ENCODE results near the gene ADGRG3.

The ADGRG3 gene

DNA sequence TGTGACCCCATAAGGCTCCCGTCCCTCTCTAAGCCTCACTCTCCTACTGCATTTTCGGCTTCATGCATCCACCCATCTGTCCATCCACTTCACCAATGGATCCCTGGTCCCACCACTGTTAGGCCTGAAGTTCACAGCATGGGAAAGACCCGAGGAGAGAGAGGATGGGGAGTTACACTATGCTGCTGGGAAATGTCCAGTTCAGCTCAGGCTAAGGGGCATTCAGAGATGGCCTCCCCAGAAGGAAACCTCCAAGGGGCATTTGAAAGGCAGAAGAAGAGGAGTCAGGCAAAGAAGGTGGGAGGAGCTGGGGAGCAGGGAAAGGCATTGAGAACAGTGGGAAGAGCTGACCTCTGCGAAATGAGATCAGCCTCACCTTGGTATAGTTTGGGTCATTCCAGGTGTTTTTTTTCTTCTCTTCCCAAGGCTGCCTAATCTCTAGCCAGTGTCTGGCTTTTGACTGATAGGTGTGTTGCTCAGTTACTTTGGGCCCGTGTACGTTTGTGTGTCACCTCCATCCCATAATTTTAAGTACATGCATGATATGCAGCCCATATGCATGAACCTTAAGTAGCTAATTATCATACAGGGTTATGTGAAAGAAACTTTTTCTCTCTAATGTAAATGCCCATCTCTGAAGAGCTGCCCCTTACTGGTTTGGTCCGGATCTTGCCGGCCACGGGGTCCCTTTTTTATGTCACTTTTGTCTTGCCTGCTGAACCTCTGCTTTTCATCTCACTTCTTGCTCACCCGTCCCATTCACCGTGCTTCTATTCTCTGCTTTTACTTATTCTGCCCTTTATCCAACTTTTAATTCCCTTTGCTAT, 14.9 kb downstream of the ADGRG3 start:
- DNase-seq: no peak

DNA sequence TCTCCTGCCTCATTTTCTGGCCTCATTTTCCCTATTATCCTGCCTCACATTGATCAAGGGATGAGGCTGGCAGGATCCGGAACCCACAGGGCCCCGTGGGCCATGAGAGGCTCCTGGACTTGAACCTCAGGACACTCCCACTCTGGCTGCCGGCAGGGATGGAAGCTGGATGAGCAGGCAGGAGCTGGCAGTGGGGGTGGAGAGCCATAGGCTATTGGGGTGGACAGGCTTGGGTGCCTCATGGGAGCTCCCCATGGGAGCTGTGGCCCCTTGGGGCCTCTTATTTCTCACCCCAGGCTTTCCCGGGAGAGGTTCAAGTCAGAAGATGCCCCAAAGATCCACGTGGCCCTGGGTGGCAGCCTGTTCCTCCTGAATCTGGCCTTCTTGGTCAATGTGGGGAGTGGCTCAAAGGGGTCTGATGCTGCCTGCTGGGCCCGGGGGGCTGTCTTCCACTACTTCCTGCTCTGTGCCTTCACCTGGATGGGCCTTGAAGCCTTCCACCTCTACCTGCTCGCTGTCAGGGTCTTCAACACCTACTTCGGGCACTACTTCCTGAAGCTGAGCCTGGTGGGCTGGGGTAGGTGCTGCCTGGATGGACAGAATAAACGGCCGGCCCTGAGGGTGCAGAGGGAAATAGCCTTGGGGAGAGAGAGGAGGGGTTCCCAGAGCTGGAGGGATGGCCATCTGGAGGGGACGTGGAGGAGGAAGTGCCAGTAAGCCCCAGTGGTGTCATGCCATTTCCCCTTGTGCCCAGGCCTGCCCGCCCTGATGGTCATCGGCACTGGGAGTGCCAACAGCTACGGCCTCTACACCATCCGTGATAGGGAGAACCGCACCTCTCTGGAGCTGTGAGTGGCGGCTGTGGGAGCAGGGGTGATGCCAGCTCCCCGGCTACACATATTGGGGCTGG, 15.8 kb downstream of the ADGRG3 start:
- no peak for DNase-seq

DNA sequence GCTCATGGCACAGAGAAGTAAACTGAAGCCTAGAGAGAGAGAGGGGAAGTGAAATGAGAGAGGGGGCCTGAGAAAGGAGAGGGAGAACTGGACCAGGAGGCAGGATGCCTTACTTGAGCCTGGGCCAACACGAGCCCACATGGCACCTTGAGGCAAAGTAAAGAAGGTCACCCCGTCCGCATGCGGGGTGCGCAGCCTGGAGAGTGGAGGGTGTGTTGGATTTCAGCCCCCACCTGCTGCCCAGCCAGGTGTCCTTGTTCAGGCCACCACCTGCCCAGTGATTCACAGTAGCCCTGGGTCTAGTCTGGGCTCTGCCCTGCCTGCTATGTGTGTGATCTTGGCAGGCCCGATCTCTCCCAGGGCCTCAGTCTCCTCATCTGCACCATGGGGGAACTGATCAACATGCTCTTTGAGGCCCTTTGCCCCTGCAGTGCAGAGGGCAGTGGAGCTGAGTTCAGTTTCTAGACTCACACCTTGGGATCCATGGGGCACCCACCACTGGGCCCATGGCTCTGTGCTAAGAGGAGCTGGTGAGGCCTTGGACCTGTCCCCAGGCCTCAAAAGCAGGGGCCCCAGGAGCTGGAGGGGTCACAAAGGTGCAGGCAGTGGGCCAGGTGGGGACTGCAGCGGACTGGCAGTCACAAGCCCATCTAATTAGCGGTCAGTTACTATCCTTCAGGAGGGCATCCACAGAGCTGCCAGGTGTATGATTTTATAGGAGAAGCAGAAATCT, 16.7 kb downstream of the ADGRG3 start:
- no peak for DNase-seq

DNA sequence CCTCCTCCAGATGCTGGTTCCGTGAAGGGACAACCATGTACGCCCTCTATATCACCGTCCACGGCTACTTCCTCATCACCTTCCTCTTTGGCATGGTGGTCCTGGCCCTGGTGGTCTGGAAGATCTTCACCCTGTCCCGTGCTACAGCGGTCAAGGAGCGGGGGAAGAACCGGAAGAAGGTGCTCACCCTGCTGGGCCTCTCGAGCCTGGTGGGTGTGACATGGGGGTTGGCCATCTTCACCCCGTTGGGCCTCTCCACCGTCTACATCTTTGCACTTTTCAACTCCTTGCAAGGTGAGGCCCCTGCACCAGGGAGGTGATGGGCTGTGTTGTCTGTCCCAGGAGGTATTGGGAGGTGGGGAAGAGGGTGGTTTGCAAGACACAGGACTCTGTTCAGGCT, 17.5 kb downstream of the ADGRG3 start:
- no peak for DNase-seq

DNA sequence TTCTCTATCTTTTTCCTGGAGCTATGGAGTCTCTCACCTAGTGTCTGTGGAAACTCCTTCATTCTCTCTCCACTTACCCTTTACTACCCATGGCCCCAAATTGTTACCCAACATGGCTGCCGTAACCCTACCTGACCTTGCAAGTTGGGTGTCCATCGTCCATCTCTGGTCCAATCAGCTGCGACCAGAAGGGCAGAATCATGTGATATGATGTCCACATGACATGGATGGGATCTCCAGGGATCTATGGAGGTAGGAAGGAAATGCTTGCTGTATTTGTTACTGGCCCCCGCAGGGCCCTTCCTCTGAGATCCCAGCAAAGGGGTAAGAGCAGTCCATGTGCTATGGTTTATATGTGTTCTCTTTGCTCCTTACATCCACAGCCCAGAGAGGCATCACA, 18.5 kb downstream of the ADGRG3 start:
- DNase-seq: no peak

DNA sequence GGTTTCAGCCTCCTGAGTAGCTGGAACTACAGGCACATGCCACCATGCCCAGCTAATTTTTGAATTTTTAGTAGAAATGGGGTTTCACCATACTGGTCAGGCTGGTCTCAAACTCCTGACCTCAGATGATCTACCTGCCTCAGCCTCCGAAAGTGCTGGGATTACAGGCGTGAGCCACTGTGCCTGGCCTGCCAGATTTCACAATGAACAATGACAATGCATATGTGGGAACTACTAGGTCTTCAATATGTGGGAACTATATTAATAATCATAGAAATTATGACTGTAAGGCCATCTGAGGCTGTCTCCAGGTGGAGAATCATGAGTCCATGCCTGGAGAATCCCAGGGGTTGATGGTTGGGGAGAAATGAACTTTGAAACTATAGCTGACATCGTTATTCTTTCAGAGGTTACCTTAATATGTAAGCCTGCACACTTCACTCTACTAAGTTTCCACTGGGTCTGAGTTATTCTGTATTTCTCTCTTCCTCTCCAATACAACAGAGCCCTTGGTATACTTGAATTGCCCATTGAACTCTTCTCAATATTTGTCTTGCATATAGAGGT, 19.3 kb downstream of the ADGRG3 start:
- no peak for DNase-seq

DNA sequence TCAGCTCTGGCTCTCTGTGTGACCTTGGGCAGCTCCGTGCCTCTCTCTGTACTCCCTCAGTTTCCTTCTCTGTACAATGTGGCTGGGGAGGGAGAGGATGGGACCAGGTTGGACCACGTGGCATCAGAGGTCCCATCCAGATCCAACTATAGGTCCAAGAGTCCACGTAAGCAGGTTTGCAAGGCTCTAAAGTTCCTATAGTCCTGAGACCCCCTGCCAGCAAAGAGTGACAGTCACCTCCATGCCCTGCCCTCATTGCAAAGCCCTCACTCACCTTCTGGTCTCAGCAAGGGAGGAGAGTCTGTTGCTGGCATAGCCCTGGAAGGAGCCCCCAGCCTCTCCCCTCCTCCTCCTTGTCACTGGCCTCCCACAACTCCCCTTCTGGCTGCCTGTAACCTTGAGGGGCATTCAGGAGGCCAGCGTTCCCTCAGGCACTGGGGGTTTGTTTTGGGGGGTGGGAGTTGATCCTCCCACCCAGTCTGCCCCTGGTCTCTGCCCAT, 20.4 kb downstream of the ADGRG3 start:
- no peak for DNase-seq

DNA sequence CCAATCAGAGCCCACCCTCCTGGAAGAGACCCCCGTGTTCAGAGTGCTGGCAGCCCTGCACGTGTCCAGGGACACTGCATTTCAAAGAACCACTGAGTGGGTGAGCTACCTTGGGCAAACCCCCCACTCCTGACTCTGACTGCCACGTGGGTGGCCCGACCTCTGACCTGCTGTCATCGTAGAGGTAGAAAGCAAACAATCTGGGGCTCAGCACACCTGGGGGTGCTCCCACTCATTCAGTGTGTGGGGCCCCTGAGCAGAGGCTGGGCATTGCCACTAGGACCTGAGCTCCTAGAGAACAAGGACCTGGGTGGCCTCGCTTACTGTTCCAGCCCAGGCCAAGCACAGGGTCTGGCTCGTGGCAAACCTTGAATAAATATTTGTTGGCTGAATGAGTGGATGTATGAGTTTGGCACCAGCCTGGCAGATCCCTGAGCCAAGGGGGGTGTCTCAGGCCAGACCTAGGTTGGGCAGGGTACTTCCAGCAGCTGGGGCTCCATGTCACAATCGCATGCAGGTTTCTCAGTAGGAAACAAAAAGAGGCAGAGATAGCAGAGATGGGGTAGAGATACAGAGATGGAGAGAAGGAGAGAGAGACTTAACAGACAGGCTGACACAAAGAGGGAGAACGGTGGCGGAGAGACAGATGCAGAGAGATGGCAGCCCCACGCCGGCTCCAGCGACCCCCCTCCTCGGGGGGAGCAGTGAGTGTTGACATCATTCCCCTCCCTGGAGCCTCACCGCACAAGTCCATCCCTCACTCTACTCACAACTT, 21.1 kb downstream of the ADGRG3 start:
- no peak for DNase-seq

DNA sequence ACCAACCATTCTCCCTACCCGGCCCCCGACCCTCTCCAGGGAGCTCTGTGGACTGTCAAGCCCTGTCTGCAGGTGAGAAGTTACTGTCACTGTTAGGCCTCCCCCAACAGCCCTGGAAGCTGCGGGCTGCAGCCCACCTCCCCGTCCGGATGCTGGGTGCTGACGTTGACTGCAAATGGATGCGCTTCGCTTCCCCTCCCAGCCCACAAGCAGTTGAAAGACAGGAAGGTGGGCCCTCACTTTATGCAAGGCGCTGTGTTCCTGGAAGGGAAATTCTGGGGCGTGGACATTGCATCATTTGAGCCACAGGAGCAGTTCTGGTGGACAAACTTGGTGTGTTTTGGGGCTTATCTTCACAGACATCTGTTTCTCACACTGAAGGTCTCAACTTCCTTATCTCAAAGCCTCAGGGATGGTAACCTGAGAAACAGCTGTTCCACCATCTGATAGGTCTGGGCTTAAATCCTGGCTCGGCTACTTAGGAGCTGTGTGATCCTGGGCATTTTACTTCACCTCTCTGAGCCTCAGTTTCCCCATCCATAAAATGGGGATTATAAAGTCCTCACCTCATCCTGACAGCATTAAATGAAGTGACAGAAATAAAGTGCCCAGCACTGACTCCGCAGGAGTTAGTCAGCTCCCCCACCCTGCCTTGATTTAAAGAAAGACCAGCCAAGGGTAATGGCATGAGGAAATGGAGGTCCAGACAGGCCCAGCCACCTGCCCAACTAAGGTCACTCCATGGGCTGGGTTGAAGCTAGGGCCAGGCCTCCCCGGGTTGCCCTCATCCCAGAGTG, 21.9 kb downstream of the ADGRG3 start:
- DNase-seq: peak; percentile 30

DNA sequence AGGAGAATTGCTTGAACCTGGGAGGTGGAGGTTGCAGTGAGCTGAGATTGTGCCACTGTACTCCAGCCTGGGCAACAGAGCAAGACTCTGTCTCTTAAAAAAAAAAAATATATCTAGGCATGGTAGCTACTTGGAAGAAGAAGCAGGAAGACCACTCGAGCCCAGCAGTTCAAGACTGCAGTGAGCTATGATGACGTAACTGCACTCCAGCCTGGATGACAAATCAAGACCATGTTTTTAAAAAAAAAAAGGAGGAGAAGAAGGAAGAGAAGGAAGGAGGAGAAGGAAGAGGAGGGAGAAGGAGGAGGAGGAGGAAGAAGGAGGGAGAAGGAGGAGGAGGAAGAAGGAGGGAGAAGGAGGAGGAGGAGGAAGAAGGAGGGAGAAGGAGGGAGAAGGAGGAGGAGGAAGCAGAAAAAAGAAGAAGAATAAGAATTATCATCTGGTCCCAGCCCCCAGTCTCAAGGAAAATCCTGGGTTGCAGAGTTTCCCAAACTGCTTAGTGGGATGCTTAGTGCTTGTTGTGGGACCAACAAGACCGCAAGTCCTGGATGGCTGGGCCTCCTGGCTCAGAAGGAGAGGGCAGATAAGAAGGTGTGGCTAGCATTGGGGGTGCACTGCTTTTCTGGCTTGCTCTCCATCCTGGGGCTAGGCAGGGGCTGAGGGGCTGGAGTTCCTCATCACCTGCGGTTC, 22.8 kb downstream of the ADGRG3 start:
- no peak for DNase-seq

DNA sequence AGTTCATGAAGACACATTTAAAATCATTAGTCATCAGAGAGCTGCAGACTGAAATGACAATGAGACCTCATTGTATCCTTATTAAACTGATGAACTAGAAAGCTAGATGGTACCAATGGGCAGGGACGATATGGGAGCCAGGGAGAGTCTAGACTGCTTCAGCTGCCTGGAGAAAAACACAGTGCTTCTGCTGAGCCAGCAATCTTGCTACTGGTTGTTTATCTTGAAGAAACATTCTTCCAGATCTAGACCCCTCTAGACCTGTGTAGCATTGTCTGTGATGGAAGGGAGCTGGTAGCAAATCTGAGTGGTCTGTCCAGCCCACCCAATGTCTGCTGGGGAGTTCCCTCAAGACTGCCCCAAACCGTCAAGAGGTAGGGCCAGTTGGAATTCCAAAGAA, 24.5 kb downstream of the ADGRG3 start:
- no peak for DNase-seq

DNA sequence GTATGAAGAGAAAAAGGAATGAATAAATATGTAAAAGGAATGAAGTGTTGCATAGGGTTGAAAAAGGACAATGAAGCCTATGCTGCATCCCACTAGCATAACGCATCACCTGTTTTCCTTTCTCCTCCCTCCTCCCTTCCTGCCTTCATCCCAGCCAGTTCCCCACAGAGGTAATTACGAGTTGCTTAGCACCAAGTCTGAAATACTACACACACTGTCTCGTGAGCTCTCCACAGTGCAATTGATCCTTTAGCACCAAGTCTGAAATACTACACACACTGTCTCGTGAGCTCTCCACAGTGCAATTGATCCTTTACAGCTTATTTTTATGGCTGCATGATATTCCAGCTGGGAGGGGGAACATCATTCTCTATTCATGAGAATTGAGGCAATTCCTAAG, 25.4 kb downstream of the ADGRG3 start:
- no peak for DNase-seq

DNA sequence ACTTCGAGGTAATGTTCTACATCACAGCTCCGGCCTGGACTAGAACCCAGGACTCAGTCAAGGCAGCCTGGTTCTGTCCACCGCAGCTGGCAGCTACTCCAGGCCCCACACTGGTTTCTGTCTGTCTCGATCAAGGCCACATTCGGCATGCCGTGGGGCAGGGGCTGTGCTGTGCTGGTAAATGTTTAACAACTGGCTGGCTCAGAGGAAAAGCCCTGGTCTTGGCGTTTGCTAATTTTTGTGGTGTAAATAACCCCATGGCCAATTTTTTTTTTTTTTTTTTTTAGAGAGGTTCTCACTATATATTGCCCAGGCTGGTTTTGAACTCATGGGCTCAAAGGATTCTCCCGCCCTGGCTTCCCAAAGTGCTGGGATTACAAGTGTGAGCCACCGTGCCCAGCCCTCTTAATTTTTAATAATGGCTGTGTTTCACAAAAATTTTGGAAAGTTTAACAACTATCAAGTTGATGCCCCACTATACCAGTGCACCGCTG, 26.2 kb downstream of the ADGRG3 start:
- DNase-seq: no peak

DNA sequence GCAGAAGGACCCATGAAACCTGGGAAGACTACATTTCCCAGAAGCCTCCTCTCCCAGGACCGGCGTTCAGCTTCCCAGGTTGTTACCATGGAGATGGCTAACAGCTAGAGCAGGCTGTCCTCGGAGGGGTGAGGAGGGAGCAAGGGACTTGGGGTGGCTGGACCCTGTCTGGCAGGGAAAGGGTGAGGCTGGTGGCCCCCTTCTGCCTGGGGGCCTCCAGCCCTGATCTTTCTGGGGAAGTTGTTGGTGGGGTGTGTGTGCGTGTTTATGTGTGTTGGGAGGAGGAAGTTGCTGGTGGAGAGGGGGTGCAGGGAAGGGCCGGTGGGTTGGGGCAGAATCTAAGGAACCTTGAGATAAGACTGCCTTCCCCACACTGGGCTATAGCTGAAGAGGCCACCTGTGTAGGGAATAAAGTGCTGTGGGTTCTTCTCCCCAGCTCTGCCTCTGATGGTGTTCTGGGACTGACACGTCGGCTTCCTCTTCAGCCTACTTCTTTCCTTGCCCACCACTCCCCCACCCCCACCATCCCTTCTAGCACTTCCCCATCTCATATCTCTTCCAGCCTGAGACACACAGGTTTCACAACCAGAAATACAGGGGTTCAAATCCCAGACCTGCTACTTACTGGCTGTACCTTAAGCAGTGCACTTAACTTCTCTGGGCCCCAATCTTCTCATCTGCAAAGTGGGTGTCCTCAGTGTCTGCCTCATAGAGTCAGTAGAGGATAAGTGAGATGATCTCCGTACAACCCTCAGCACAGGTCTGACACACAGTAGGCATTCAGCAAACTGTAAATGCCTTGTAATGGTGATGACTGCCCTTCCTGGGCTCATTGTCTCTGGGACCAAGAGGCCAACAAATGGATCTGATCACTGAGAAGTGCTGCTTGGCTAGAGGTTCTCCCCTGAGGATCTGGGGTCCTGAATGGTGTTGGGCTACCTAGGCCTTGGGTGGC, 26.9 kb downstream of the ADGRG3 start, which contains the start of gene DRC7:
Gene DRC7, plus strand, starts transcription at position 82 of the 955 bp plus-strand sequence. CDS start 3,144 bp downstream, outside the sequence.
- no peak for DNase-seq

DNA sequence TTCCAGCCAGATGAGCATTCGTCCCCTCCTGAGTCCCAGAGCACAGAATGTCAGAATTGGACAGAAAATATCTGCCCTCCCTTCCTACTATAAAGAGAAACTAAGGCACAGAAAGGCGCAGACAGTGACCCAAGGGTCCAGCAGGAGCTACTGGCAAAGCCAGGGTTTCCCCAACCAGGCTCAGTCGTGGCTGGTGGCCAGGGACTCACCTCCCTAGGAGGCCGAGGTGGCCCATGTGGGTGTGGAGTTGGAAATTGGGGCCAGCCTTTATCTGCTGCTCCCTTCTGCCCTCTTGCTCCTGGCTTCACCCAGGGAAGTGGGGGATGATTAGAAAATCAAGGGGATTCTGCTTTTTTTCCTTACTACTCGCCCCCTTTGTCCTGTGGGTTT, 27.6 kb downstream of the ADGRG3 start:
- DNase-seq: no peak

DNA sequence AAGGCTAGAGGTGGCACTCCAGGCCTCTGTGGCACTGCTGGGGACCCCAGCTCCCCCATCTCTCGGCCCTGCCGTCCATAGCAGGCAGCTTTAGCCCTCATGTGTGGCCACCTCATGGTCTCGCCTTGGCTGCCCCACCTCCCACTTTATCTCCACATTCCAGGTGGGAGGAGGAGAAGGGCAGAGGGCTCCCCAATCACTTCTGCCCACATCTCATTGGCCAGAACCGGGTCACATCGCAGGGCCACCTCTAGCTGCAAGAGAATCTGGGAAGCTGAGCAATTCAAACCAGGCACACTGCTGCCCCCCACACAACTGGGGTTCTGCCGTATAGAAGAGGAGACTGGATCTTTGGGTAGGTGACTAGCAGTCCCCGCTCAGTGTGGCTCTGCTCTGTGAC, 28.1 kb downstream of the ADGRG3 start:
- DNase-seq: no peak

DNA sequence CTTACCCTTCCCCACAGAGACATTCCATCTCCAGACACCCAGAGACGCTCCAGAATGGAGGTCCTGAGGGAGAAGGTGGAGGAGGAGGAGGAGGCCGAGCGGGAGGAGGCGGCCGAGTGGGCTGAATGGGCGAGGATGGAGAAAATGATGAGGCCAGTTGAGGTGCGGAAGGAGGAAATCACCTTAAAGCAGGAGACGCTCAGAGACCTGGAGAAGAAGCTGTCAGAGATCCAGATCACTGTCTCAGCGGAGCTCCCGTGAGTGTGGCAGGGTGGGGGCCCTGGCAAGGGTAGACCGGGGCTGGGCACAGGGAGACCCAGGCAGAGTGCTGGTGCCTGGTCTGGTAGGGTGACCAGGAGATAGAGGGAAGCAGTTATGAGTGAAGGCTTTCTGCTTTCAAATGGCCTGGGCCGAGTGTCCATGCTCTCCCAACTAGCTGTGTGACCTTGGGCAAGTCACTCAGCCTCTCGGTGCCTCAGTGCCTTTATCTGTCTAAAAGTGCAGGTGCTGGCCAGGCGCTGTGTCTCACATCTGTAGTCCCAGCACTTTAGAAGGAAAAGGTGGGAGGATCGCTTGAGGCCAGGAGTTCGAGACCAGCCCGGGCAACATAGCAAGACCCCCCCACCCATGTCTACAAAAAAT, 29.9 kb downstream of the ADGRG3 start:
- no peak for DNase-seq

DNA sequence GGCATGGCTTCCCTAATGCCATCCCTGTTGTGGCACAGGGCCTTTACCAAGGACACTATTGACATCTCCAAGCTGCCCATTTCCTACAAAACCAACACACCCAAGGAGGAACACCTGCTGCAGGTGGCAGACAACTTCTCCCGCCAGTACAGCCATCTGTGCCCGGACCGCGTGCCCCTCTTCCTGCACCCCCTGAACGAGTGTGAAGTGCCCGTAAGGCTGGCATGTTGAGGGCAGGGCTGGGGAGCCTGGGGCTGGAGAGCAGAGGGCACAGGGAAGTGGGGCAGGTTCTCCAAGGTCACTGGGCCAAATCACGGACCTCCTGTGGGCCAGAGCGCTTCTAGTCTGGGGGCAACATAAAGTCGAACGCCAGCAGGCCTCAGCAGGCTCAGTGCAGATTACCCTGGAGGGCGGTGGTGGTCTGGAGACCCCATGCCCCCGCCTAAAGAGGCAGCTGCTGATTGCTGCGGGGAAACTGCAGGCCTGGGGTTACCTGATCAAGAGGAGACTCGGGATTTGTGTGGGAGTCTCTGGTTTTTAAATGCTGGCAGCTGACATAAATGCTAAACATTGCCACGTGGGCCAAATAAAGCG, 30.8 kb downstream of the ADGRG3 start:
- DNase-seq: no peak
